ENCODE measurements around the gene GXYLT2. TPM values are rescaled to one million over a fixed set of nuclear protein-coding genes. Genes with fewer than 3 reads are reported as not detected.

The GXYLT2 gene
- total RNA-seq, 2 donors from 2014 or later, result 7.7 to 20.9 TPM

- Histone ChIP-seq H3K4me1 (replicated peaks) (no peaks in the 10 kb centered on the region), H3K4me3 (no peak overlapping the region), H3K36me3 (no peaks in the 10 kb centered on the region), H3K27me3 (replicated peaks; ENCODE audit: insufficient read depth) (no peaks in the 10 kb centered on the region), H3K27ac (no peak overlapping the region), H3K9me3 (no peaks in the 10 kb centered on the region)
- no peak for DNase-seq (ENCODE audit: low spot score)
- WGBS, result 89% methylated on average over 4 of the region's 4 CpGs
- intact Hi-C loops (cut with DNase I), result no loop called here
- TF ChIP-seq CTCF (IDR thresholded peaks at IDR 0.05) (no peak), POLR2AphosphoS5 (IDR thresholded peaks at IDR 0.05) (no peak), POLR2A (IDR thresholded peaks at IDR 0.05) (no peak)
Observed at GRCh38 chr3:72974956-72975355, 87.1 kb downstream of the GXYLT2 start.

GRCh38 chr3:72976281-72976741 is 88.5 kb downstream of the GXYLT2 start:
- Histone ChIP-seq H3K9me3 (no peaks in the 10 kb centered on the region), H3K36me3 (no peaks in the 10 kb centered on the region), H3K27ac (no peak overlapping the region), H3K4me1 (replicated peaks) (no peaks in the 10 kb centered on the region), H3K27me3 (replicated peaks; ENCODE audit: insufficient read depth) (no peaks in the 10 kb centered on the region), H3K4me3 (no peak overlapping the region)
- WGBS, result 42% methylated on average over 1 of the region's 1 CpG
- DNase-seq (ENCODE audit: low spot score), result no peak
- intact Hi-C loops (cut with DNase I), result no loop called here
- TF ChIP-seq POLR2AphosphoS5 (IDR thresholded peaks at IDR 0.05) (no peak), POLR2A (IDR thresholded peaks at IDR 0.05) (no peak), CTCF (IDR thresholded peaks at IDR 0.05) (no peak)

DNA sequence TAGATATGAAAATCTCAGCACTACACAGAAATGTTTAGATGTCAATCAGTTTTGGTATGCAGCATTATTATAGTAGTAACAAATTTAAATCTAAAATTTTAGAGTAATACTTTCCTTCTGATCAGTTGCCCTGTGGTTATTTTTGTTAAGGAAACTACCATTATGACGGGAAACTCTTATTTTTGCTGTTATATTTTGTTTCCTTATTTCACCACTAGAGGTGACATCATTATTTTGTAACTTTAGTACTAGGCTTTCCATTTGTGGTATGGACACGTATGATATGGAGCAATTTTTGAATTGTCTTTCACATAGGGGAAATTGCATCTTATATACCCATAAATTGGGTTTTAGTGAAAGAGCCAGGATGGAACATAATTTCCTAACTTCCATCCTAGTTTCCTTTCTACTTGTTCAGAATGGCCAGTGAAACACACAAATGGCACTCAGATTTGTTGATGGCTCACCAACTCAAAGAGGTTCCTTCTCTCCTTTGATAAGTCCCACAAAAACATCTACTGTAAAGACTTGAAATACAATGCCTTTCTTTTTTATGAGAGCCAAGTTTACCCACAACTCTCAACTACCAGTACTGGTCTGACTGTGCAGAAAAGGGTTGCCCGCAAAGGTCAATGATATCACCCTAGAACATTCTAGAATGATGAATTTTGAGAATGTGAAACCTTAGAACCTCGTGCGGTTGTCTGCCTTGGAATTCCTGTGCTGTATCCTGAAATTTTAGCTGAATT is 89.4 kb downstream of the GXYLT2 start:
- Histone ChIP-seq H3K36me3 (no peaks in the 10 kb centered on the region), H3K9me3 (no peaks in the 10 kb centered on the region), H3K27me3 (replicated peaks; ENCODE audit: insufficient read depth) (no peaks in the 10 kb centered on the region), H3K4me1 (replicated peaks) (no peaks in the 10 kb centered on the region), H3K4me3 (no peak overlapping the region), H3K27ac (no peak overlapping the region)
- 87% methylated on average over 5 of the region's 5 CpGs for WGBS
- intact Hi-C loops (cut with DNase I), result no loop called here
- no peak for TF ChIP-seq POLR2A (IDR thresholded peaks at IDR 0.05)
- TF ChIP-seq CTCF (IDR thresholded peaks at IDR 0.05), result no peak
- TF ChIP-seq POLR2AphosphoS5 (IDR thresholded peaks at IDR 0.05), result no peak
- DNase-seq (ENCODE audit: low spot score), result no peak

DNA sequence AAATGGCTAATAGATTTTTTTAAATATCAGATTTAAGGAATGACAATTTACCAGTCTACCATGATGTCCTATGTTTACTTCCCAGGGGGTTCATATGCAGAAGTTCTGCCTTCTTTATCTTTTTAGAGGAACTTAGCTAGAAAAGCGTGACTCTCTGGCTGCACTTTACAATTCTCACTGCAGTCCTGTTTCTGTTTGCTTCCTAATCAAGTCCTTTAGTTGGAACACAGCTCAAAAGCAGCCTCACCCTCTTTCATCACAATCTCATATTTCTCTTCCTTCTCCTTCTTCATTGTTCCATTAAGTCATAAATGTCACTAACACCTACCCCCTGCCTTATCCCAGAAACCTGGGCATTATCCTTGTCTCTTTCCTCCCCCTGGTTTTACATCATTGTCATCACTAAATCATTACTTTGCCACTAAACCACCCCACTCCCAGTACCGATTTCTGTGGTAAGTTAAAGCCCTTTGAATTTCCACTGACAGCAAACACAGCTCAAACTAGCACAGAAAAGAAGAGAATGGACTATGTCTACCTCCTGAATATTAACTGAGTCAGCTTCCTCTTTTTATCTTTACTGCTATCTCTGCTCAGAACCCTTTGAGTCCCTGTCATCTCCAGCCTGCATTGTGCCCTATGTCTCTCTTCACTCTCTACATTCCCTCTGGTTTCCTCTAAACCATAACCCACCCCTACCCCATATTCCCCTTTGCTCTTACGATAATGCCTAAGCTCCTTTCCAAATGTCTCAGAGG is 94.9 kb downstream of the GXYLT2 start:
- intact Hi-C loops (cut with DNase I), result no loop called here
- Histone ChIP-seq H3K4me3 (no peak overlapping the region), H3K27me3 (replicated peaks; ENCODE audit: insufficient read depth) (no peaks in the 10 kb centered on the region), H3K4me1 (replicated peaks) (no peaks in the 10 kb centered on the region), H3K27ac (no peak overlapping the region), H3K9me3 (no peaks in the 10 kb centered on the region), H3K36me3 (no peaks in the 10 kb centered on the region)
- DNase-seq (ENCODE audit: low spot score), result no peak
- 75% methylated on average over 3 of the region's 3 CpGs for WGBS
- TF ChIP-seq POLR2A (IDR thresholded peaks at IDR 0.05) (no peak), POLR2AphosphoS5 (IDR thresholded peaks at IDR 0.05) (no peak), CTCF (IDR thresholded peaks at IDR 0.05) (no peak)

All from prostate gland (tissue), 2 donors.